ENCODE data around the gene RNF220.

- TF ChIP-seq ZNF785 (tag by site-specific recombination; IDR thresholded peaks at IDR 0.05) (no peak), EGR2 (tag by site-specific recombination; IDR thresholded peaks at IDR 0.05; ENCODE audit: low read depth) (no peak), CTCF (tag by site-specific recombination; IDR thresholded peaks at IDR 0.05) (no peak), ZNF2 (tag by site-specific recombination; IDR thresholded peaks at IDR 0.05) (no peak), GLI2 (tag by site-specific recombination; IDR thresholded peaks at IDR 0.05; ENCODE audit: borderline replicate concordance, low read depth) (no peak), ZFHX2 (tag by site-specific recombination; conservative IDR thresholded peaks at IDR 0.05) (no peak), ZNF670 (tag by site-specific recombination; IDR thresholded peaks at IDR 0.05; ENCODE audit: low read depth) (no peak), ZNF530 (tag by site-specific recombination; IDR thresholded peaks at IDR 0.05; ENCODE audit: low read depth) (no peak), ZNF777 (tag by site-specific recombination; IDR thresholded peaks at IDR 0.05; ENCODE audit: borderline replicate concordance) (no peak), ZNF747 (tag by site-specific recombination; IDR thresholded peaks at IDR 0.05) (no peak), ZBTB8A (tag by site-specific recombination; IDR thresholded peaks at IDR 0.05) (no peak)
- TF ChIP-seq, protein P1, sequence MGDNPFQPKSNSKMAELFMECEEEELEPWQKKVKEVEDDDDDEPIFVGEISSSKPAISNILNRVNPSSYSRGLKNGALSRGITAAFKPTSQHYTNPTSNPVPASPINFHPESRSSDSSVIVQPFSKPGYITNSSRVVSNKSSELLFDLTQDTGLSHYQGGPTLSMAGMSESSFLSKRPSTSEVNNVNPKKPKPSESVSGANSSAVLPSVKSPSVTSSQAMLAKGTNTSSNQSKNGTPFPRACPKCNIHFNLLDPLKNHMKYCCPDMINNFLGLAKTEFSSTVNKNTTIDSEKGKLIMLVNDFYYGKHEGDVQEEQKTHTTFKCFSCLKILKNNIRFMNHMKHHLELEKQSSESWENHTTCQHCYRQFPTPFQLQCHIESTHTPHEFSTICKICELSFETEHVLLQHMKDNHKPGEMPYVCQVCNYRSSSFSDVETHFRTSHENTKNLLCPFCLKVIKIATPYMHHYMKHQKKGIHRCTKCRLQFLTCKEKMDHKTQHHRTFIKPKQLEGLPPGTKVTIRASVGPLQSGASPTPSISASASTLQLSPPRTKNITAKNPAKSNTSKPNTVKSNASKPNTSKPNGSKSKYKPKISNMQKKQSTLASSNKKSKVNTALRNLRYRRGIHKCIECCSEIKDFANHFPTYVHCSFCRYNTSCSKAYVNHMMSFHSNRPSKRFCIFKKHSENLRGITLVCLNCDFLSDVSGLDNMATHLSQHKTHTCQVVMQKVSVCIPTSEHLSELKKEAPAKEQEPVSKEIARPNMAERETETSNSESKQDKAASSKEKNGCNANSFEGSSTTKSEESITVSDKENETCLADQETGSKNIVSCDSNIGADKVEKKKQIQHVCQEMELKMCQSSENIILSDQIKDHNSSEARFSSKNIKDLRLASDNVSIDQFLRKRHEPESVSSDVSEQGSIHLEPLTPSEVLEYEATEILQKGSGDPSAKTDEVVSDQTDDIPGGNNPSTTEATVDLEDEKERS (tag by site-specific recombination; IDR thresholded peaks at IDR 0.05), result no peak
- TF ChIP-seq, protein P2, sequence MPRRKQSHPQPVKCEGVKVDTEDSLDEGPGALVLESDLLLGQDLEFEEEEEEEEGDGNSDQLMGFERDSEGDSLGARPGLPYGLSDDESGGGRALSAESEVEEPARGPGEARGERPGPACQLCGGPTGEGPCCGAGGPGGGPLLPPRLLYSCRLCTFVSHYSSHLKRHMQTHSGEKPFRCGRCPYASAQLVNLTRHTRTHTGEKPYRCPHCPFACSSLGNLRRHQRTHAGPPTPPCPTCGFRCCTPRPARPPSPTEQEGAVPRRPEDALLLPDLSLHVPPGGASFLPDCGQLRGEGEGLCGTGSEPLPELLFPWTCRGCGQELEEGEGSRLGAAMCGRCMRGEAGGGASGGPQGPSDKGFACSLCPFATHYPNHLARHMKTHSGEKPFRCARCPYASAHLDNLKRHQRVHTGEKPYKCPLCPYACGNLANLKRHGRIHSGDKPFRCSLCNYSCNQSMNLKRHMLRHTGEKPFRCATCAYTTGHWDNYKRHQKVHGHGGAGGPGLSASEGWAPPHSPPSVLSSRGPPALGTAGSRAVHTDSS (tag by site-specific recombination; IDR thresholded peaks at IDR 0.05), result no peak
- TF ChIP-seq, protein P3, sequence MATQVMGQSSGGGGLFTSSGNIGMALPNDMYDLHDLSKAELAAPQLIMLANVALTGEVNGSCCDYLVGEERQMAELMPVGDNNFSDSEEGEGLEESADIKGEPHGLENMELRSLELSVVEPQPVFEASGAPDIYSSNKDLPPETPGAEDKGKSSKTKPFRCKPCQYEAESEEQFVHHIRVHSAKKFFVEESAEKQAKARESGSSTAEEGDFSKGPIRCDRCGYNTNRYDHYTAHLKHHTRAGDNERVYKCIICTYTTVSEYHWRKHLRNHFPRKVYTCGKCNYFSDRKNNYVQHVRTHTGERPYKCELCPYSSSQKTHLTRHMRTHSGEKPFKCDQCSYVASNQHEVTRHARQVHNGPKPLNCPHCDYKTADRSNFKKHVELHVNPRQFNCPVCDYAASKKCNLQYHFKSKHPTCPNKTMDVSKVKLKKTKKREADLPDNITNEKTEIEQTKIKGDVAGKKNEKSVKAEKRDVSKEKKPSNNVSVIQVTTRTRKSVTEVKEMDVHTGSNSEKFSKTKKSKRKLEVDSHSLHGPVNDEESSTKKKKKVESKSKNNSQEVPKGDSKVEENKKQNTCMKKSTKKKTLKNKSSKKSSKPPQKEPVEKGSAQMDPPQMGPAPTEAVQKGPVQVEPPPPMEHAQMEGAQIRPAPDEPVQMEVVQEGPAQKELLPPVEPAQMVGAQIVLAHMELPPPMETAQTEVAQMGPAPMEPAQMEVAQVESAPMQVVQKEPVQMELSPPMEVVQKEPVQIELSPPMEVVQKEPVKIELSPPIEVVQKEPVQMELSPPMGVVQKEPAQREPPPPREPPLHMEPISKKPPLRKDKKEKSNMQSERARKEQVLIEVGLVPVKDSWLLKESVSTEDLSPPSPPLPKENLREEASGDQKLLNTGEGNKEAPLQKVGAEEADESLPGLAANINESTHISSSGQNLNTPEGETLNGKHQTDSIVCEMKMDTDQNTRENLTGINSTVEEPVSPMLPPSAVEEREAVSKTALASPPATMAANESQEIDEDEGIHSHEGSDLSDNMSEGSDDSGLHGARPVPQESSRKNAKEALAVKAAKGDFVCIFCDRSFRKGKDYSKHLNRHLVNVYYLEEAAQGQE (tag by site-specific recombination; IDR thresholded peaks at IDR 0.05), result no peak
Measured at GRCh38 chr1:44696101-44696500, 291.0 kb downstream of the RNF220 start.
